Muscle of leg (tissue), 11 donors: Measurements from ENCODE around the gene SGMS1. TPM values are rescaled to one million over a fixed set of nuclear protein-coding genes. Genes with fewer than 3 reads are reported as not detected.
"Not testable (repeated sequence)": the region's sequence is repeated elsewhere in the genome, so short reads cannot be mapped to it uniquely, and the experiment has no call there.

Experiments used
- DNase-seq: peaks from one replicate; pipeline ENCODE4 v3.0.0; 2013
- H3K27ac ChIP-seq: one replicate; pipeline ENCODE4 v1.5.1; 2013; ENCODE audit warnings: mild to moderate bottlenecking, low read length, control low read depth
- H3K27me3 ChIP-seq: one replicate; pipeline ENCODE4 v1.6.1; 2013; ENCODE audit warnings: low read length; ENCODE audit not compliant: control insufficient read depth, insufficient read depth
- H3K36me3 ChIP-seq: one replicate; pipeline ENCODE4 v1.6.1; 2013; ENCODE audit warnings: low read length; ENCODE audit not compliant: control insufficient read depth, insufficient read depth
- H3K4me1 ChIP-seq: one replicate; pipeline ENCODE4 v1.6.1; 2013; ENCODE audit warnings: low read length; ENCODE audit not compliant: control insufficient read depth, insufficient read depth
- H3K4me3 ChIP-seq: one replicate; pipeline ENCODE4 v1.5.1; 2013; ENCODE audit warnings: low read length, control low read depth
- H3K9me3 ChIP-seq: replicated peaks from 2 replicates; pipeline ENCODE4 v1.6.1; 2013; ENCODE audit warnings: low read depth, low read length; ENCODE audit not compliant: control insufficient read depth
- WGBS: methylation state at CpG from one replicate; pipeline ENCODE4 v1.1.5; 2013; ENCODE audit warnings: missing lambda C conversion rate; ENCODE audit not compliant: insufficient coverage; 5-methylcytosine and 5-hydroxymethylcytosine counted together
- polyA plus RNA-seq, 8 donors: library from polyadenylated mRNA; unstranded; fragments of 120-200 nt; gene quantifications; one replicate each; pipeline versions ENCODE4 v1.2.1 to v1.2.3, GENCODE V29; 2013; ENCODE audit warnings: inconsistent platforms in 1 of 8, low replicate concordance in 1 of 8; ENCODE audit not compliant: insufficient read length in 8 of 8, insufficient read depth in 1 of 8
- total RNA-seq: library from RNA; stranded (reverse); fragments of 120-200 nt; gene quantifications from one replicate; pipeline ENCODE4 v1.2.4, GENCODE V29; 2013

SGMS1 gene
- total and polyA plus RNA-seq, 9 donors = 18.2 to 30.5 (median 23.0) TPM

DNA sequence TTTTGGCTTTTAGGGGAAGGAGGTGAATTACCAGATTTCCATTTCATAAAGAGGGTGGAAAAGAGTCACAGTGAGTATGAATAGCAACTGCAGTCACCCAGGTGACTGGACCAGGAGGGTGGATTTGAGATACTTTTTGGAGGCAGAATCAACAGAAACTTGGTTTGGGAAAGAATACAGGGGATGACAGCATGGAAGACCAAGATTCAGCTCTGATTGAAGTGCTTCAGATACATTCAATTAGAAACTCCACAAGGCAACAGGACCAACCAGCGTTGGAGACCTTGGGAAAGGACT lies 83.0 kb downstream of the SGMS1 start:
- Histone ChIP-seq H3K27ac (no peak overlapping the region), H3K36me3 (no peaks in the 10 kb centered on the region), H3K4me3 (no peak overlapping the region), H3K9me3 (no peaks in the 10 kb centered on the region), H3K27me3 (no peaks in the 10 kb centered on the region), H3K4me1 (no peaks in the 10 kb centered on the region)
- DNase-seq = no peak
- no CpG with 5 or more reads among the region's 1 CpG for WGBS

DNA sequence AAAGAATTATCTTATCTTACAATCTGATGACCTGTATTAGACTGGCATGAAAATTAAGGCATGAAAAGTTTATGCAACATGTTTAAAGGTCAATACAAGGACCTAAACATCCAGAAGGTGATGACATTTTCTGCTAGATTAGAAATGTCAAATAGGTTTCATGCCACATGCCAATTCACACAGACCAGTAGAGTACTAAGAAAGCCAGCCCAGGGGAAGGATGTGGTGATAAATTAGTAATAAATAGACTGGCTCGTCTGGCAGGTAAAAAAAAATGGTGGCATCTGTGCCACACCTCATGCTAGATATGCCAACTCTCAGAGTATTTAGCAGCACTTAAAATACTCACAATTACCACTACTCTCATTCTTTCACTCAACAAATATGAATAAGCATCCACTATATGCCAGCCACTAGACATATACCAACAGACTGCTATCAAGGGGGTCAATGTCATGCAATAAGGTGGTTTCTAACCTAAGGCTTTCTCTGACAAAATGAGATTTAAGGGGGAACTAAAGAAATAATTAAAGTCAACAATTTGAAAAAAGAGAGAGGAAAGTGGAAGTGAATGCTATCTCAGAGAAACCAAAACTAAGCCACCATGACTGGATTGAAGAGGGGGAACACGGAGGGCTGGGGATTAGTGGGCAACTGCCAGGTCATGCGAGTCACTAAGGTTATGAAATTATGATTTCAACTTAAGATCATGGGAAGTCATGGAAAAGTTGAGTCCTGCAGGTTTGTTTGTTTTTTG lies 83.5 kb downstream of the SGMS1 start:
- H3K9me3 ChIP-seq = no peaks in the 10 kb centered on the region
- no peak overlapping the region for H3K4me3 ChIP-seq
- H3K27ac ChIP-seq = no peak overlapping the region
- DNase-seq = no peak
- WGBS = 94% methylated on average over 2 of the region's 3 CpGs
- no peaks in the 10 kb centered on the region for H3K4me1 ChIP-seq
- no peaks in the 10 kb centered on the region for H3K27me3 ChIP-seq
- H3K36me3 ChIP-seq = no peaks in the 10 kb centered on the region

- WGBS = 81% methylated on average over 4 of the region's 7 CpGs
- Histone ChIP-seq H3K9me3 (no peaks in the 10 kb centered on the region), H3K27ac (no peak overlapping the region), H3K4me1 (no peaks in the 10 kb centered on the region), H3K4me3 (no peak overlapping the region), H3K27me3 (no peaks in the 10 kb centered on the region), H3K36me3 (no peaks in the 10 kb centered on the region)
- DNase-seq = no peak
Measured at GRCh38 chr10:50538555-50539398, 85.0 kb downstream of the SGMS1 start.

- Histone ChIP-seq H3K27ac (no peak overlapping the region), H3K36me3 (no peaks in the 10 kb centered on the region), H3K4me1 (no peaks in the 10 kb centered on the region), H3K4me3 (no peak overlapping the region), H3K27me3 (no peaks in the 10 kb centered on the region), H3K9me3 (no peaks in the 10 kb centered on the region)
- no peak for DNase-seq
Measured at GRCh38 chr10:50536617-50537240, 87.0 kb downstream of the SGMS1 start.

DNA sequence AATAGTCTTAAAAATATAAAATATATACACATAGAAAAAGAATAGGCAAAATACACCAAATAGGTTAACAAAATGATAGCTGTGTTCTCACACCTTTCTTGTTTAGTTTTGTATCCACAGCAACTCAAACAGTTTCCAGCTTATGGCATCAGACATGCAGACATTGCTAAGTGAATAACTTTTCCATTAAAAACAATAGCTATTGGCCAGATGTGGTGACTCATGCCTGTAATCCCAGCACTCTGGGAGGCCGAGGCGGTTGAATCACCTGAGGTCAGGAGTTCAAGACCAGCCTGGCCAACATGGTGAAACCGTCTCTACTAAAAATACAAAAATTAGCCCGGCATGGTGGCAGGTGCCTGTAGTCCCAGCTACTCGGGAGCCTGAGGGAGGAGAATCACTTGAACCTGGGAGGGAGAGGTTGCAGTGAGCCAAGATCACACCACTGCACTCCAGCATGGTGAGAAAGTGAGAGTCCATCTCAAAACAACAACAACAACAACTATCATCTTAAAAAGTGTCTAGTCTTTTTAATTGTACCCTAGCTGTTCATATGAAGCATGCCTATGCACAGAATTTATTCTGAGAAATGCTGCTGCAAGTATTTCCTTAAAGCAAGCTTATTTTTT lies 88.9 kb downstream of the SGMS1 start:
- WGBS = 62% methylated on average over 2 of the region's 5 CpGs
- not testable (repeated sequence) for DNase-seq

GRCh38 chr10:50533296-50533695 lies 90.5 kb downstream of the SGMS1 start:
- H3K27ac ChIP-seq = no peak overlapping the region
- no peaks in the 10 kb centered on the region for H3K9me3 ChIP-seq
- no peak for DNase-seq
- no peak overlapping the region for H3K4me3 ChIP-seq
- no peaks in the 10 kb centered on the region for H3K4me1 ChIP-seq
- no peaks in the 10 kb centered on the region for H3K36me3 ChIP-seq
- no CpG with 5 or more reads among the region's 1 CpG for whole genome bisulfite sequencing
- no peaks in the 10 kb centered on the region for H3K27me3 ChIP-seq

More for the DNA sequence above, 88.9 kb downstream of the SGMS1 start:
- H3K9me3 ChIP-seq, H3K36me3 ChIP-seq, H3K4me3 ChIP-seq, H3K27me3 ChIP-seq, H3K27ac ChIP-seq, H3K4me1 ChIP-seq: not testable (repeated sequence)

DNA sequence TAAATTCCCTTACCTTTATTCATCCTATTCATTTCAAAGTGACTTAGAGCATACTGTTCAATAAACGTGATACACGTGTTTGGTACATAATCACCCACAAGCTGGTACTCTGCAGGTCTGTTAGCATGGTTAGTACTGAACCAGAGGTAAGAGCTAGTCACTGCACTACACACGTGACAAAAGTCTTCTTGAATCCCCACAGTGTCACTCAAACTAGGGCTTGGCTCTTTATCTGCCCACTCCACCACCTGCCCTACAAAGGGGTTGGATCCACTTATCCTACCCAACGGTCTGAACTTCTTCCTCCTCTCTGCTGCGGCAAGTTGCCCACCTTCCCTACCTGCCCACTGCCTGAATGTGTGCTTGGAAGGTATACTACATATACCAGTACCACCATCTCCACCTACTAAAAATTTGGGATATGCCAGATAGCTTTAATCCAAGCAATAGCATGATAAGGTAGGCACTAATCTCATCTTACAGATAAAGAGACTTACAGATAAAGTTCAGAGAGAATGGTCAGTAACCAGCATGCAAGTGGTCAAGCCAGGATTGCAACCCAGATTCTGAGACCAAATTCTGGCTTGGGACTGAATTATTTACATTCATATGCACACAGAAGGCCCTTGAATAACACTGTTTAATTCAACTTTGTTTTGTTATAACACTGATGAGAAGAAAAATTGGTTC lies 92.2 kb downstream of the SGMS1 start:
- no peak for DNase-seq
- Histone ChIP-seq H3K27ac (no peak overlapping the region), H3K4me1 (no peaks in the 10 kb centered on the region), H3K36me3 (no peaks in the 10 kb centered on the region), H3K27me3 (no peaks in the 10 kb centered on the region), H3K4me3 (no peak overlapping the region), H3K9me3 (no peaks in the 10 kb centered on the region)
- WGBS = 80% methylated on average over 1 of the region's 5 CpGs

GRCh38 chr10:50529660-50530059 lies 94.1 kb downstream of the SGMS1 start:
- no peaks in the 10 kb centered on the region for H3K27me3 ChIP-seq
- H3K4me1 ChIP-seq = no peaks in the 10 kb centered on the region
- no peaks in the 10 kb centered on the region for H3K36me3 ChIP-seq
- H3K9me3 ChIP-seq = no peaks in the 10 kb centered on the region
- DNase-seq = peak; percentile 26
- WGBS = 54% methylated on average over 2 of the region's 5 CpGs
- H3K27ac ChIP-seq = no peak overlapping the region
- no peak overlapping the region for H3K4me3 ChIP-seq

GRCh38 chr10:50528206-50528605 lies 95.5 kb downstream of the SGMS1 start:
- no CpG with 5 or more reads among the region's 2 CpGs for WGBS

More at GRCh38 chr10:50528206-50528605, 95.5 kb downstream of the SGMS1 start:
- Histone ChIP-seq H3K36me3 (no peaks in the 10 kb centered on the region), H3K27me3 (no peaks in the 10 kb centered on the region), H3K4me3 (no peak overlapping the region), H3K27ac (no peak overlapping the region), H3K9me3 (no peaks in the 10 kb centered on the region), H3K4me1 (no peaks in the 10 kb centered on the region)
- DNase-seq = no peak
